B cell (primary cell): ENCODE data around the gene ZNF296.

Source experiments
- EZH2 ChIP-seq: IDR thresholded peaks from 2 replicates; pipeline ENCODE4 v1.6.1; 2012; ENCODE audit warnings: borderline replicate concordance, low read depth, mild to moderate bottlenecking, moderate library complexity, low read length; ENCODE audit not compliant: insufficient read depth, poor library complexity, severe bottlenecking
- TF ChIP-seq, protein P1 (sequence below): fragments of 200-600 bp; IDR thresholded peaks from one replicate; pipeline ENCODE4 v1.8.0; 2022; ENCODE audit warnings: antibody characterized with exemption, mild to moderate bottlenecking

DNA sequence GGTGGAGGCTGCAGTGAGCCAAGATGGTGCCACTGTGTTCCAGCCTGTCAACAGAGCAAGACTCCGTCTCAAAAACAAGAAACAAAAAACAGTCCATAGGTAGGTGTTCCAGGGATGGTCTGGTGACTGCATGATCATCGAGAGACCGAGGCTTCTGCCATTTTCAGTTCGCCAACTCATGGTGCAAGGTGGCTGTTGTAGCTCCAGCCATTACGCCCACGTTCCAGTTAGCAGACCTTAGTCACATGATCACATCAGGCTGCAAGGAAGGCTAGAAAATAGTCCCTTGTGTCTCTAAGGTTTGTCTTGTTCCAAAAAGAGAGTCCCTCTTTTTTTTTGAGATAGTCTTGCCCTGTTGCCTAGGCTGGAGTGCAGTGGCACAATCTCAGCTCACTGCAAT, 40.5 kb downstream of the ZNF296 start:
- no peak for TF ChIP-seq EZH2
- TF ChIP-seq, protein P1, sequence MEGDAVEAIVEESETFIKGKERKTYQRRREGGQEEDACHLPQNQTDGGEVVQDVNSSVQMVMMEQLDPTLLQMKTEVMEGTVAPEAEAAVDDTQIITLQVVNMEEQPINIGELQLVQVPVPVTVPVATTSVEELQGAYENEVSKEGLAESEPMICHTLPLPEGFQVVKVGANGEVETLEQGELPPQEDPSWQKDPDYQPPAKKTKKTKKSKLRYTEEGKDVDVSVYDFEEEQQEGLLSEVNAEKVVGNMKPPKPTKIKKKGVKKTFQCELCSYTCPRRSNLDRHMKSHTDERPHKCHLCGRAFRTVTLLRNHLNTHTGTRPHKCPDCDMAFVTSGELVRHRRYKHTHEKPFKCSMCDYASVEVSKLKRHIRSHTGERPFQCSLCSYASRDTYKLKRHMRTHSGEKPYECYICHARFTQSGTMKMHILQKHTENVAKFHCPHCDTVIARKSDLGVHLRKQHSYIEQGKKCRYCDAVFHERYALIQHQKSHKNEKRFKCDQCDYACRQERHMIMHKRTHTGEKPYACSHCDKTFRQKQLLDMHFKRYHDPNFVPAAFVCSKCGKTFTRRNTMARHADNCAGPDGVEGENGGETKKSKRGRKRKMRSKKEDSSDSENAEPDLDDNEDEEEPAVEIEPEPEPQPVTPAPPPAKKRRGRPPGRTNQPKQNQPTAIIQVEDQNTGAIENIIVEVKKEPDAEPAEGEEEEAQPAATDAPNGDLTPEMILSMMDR: no peak
